Psoas muscle (tissue), 8 donors: Measurements from ENCODE around the gene STAT2. TPM values are rescaled to one million over a fixed set of nuclear protein-coding genes. Genes with fewer than 3 reads are reported as not detected.

Source experiments
- ATAC-seq, 4 donors: fragments of 200-7000 bp; cut with Tn5 transposase; one replicate each; pipeline ENCODE4 v1.9.1; 2020; ENCODE audit warnings: moderate library complexity in 3 of 4, mild to moderate bottlenecking in 2 of 4
- DNase-seq, 2 donors: peaks; one replicate each; pipeline ENCODE4 v3.0.0-alpha.2; 2020
- H3K27ac ChIP-seq: fragments of 200-600 bp; one replicate; pipeline ENCODE4 v1.8.0; 2022
- H3K27me3 ChIP-seq, 3 donors: fragments of 200-600 bp in 1 of 3; one replicate each; pipeline versions ENCODE4 v1.6.1 to v1.8.0; 2013 to 2022; ENCODE audit warnings: low read length in 2 of 3, mild to moderate bottlenecking in 2 of 3, moderate library complexity in 1 of 3; ENCODE audit not compliant: insufficient read depth in 3 of 3
- H3K36me3 ChIP-seq, 2 donors: fragments of 200-600 bp in 1 of 2; one replicate each; pipeline versions ENCODE4 v1.6.1 to v1.8.0; 2013 to 2022; ENCODE audit warnings: low read depth in 1 of 2, mild to moderate bottlenecking in 1 of 2, moderate library complexity in 1 of 2; ENCODE audit not compliant: insufficient read depth in 1 of 2
- H3K4me1 ChIP-seq: fragments of 200-600 bp; one replicate; pipeline ENCODE4 v1.8.0; 2022
- H3K4me3 ChIP-seq: fragments of 200-600 bp; one replicate; pipeline ENCODE4 v1.8.0; 2022; ENCODE audit warnings: mild to moderate bottlenecking
- H3K9me3 ChIP-seq: fragments of 200-600 bp; one replicate; pipeline ENCODE4 v1.8.0; 2022
- WGBS, 3 donors: extraction: QIAGEN DNeasy Blood & Tissue Kit; methylation state at CpG; one replicate each; pipeline versions ENCODE4 v1.1.6 to v1.1.7; 2013; 5-methylcytosine and 5-hydroxymethylcytosine counted together
- intact Hi-C, 2 donors: fragments of 100-400 bp; cut with DNase I; formaldehyde crosslinking; loops; one replicate each; pipeline versions ENCODE4 v1.11.0 to v1.14.2; 2022
- polyA plus RNA-seq, 3 donors: library from polyadenylated mRNA; stranded (reverse); fragments of 200-250 nt; gene quantifications; one replicate each; pipeline ENCODE4 v1.2.3, GENCODE V29; 2013
- total RNA-seq, 4 donors: library from RNA; stranded (reverse); fragmentation: NEBNext Ultra II Directional in 2 of 4; extraction: Animal tissue kit (Norgen Biotek cat#: 25700) in 2 of 4; gene quantifications; one replicate each; pipeline versions ENCODE4 v1.2.1 to v1.2.4, GENCODE V29; 2021 to 2023
- TF ChIP-seq, protein P1 (sequence below): fragments of 200-600 bp; IDR thresholded peaks from one replicate; pipeline ENCODE4 v1.8.0; 2022; ENCODE audit warnings: antibody characterized with exemption
- donor health status: healthy with polysubstance abuse.
- donor health status: DM: no; HTN: no; CAD: no; lungs with moderate emphysema.
- donor health status: Bipolar disorder and iron deficiency.
- donor health status: healthy.
- donor health status: DM: yes; HTN: yes; CAD: no.
- donor health status: DM: no; HTN: no; CAD: no.
- donor health status: DM: no; HTN: no; CAD: no.
- donor health status: DM: yes; HTN: yes; CAD: no.

STAT2 gene
- total and polyA plus RNA-seq, 7 donors: 15.0 to 34.6 (median 30.3) TPM

- ATAC-seq (no peak), DNase-seq (no peak)
- Histone ChIP-seq H3K9me3 (peaks cover 9% of the 10 kb centered on the region), H3K4me3 (no peak overlapping the region), H3K36me3 (no peaks in the 10 kb centered on the region), H3K27ac (no peak overlapping the region), H3K4me1 (no peaks in the 10 kb centered on the region), H3K27me3 (no peaks in the 10 kb centered on the region)
- intact Hi-C loops: no loop called here
- TF ChIP-seq, protein P1, sequence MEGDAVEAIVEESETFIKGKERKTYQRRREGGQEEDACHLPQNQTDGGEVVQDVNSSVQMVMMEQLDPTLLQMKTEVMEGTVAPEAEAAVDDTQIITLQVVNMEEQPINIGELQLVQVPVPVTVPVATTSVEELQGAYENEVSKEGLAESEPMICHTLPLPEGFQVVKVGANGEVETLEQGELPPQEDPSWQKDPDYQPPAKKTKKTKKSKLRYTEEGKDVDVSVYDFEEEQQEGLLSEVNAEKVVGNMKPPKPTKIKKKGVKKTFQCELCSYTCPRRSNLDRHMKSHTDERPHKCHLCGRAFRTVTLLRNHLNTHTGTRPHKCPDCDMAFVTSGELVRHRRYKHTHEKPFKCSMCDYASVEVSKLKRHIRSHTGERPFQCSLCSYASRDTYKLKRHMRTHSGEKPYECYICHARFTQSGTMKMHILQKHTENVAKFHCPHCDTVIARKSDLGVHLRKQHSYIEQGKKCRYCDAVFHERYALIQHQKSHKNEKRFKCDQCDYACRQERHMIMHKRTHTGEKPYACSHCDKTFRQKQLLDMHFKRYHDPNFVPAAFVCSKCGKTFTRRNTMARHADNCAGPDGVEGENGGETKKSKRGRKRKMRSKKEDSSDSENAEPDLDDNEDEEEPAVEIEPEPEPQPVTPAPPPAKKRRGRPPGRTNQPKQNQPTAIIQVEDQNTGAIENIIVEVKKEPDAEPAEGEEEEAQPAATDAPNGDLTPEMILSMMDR: no peak
Measured at GRCh38 chr12:56398324-56398723, 38.4 kb upstream of the STAT2 start.

GRCh38 chr12:56392331-56392730, 32.4 kb upstream of the STAT2 start:
- intact Hi-C loops: no loop called here
- no peak overlapping the region for H3K4me3 ChIP-seq
- 83 to 99% (median 93%) methylated on average over 2 of the region's 2 CpGs for WGBS, 3 donors
- TF ChIP-seq, protein P1: no peak
- H3K9me3 ChIP-seq: no peaks in the 10 kb centered on the region
- ATAC-seq (no peak), DNase-seq (no peak)
- H3K27ac ChIP-seq: no peak overlapping the region
- H3K36me3 ChIP-seq: no peaks in the 10 kb centered on the region
- H3K27me3 ChIP-seq: no peaks in the 10 kb centered on the region
- no peaks in the 10 kb centered on the region for H3K4me1 ChIP-seq

DNA sequence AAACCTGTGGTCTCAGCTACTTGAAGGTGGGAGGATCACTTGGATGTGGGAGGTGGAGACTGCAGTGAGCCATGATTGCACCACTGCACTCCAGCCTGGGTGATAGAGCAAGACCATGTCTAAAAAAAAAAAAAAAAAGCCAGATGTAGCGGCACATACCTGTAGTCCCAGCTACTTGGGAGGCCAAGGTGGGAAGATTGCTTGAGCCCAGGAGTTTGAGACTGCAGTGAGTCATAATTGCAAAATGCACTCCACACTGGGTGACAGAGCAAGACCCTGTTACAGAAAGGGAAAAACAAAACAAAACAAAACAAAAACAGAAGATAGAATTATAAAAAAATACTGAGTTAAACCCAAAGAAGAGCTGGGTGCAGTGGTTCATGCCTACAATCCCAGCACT, 31.8 kb upstream of the STAT2 start:
- Histone ChIP-seq H3K27ac (no peak overlapping the region), H3K9me3 (no peaks in the 10 kb centered on the region), H3K36me3 (no peaks in the 10 kb centered on the region), H3K27me3 (no peaks in the 10 kb centered on the region), H3K4me3 (no peak overlapping the region), H3K4me1 (no peaks in the 10 kb centered on the region)
- 88 to 100% (median 92%) methylated on average over 1 of the region's 1 CpG for WGBS, 3 donors
- no peak for DNase-seq
- ATAC-seq: no peak
- TF ChIP-seq, protein P1: no peak
- intact Hi-C loops: no loop called here

GRCh38 chr12:56389412-56389811, 29.5 kb upstream of the STAT2 start:
- WGBS, 3 donors: 47 to 66% (median 58%) methylated on average over 5 of the region's 5 CpGs
- TF ChIP-seq, protein P1: no peak
- Histone ChIP-seq H3K27ac (no peak overlapping the region), H3K4me1 (no peaks in the 10 kb centered on the region), H3K27me3 (peaks cover 0 to 2% (median 0%) of the 10 kb centered on the region in 3 donors), H3K36me3 (no peaks in the 10 kb centered on the region), H3K9me3 (no peaks in the 10 kb centered on the region), H3K4me3 (no peak overlapping the region)
- ATAC-seq (no peak), DNase-seq (no peak)
- intact Hi-C loops: no loop called here

- ATAC-seq (no peak), DNase-seq (no peak)
- TF ChIP-seq, protein P1: no peak
- intact Hi-C loops: no loop called here
- no peaks in the 10 kb centered on the region for H3K9me3 ChIP-seq
- H3K27ac ChIP-seq: no peak overlapping the region
- no peak overlapping the region for H3K4me3 ChIP-seq
- H3K27me3 ChIP-seq: peaks cover 0 to 2% (median 0%) of the 10 kb centered on the region in 3 donors
- 36 to 41% (median 39%) methylated on average over 7 of the region's 7 CpGs for WGBS, 3 donors
- no peaks in the 10 kb centered on the region for H3K36me3 ChIP-seq
- H3K4me1 ChIP-seq: no peaks in the 10 kb centered on the region
Measured at GRCh38 chr12:56387152-56387736, 27.3 kb upstream of the STAT2 start.
